Measurements from ENCODE around the gene PLBD1.
A peak's percentile ranks its signal among the peaks of the same experiment; 100 is the strongest.

The PLBD1 gene

GRCh38 chr12:14567351-14568162 is at the start of gene PLBD1:
PLBD1 (minus strand) TSS chr12:14567883; CDS start chr12:14567696, 187 bp downstream.
- DNase-seq, result no peak

- DNase-seq, result peak; percentile 8
Observed at GRCh38 chr12:14614704-14615121, 47.0 kb upstream of the PLBD1 start.

- DNase-seq, result no peak
Observed at GRCh38 chr12:14613718-14614117, 46.0 kb upstream of the PLBD1 start.

- DNase-seq, result no peak
Observed at GRCh38 chr12:14612898-14613445, 45.3 kb upstream of the PLBD1 start.

- no peak for DNase-seq
Observed at GRCh38 chr12:14612250-14612649, 44.6 kb upstream of the PLBD1 start.

GRCh38 chr12:14611640-14612203 is 44.0 kb upstream of the PLBD1 start:
- DNase-seq, result no peak

GRCh38 chr12:14607568-14607967 is 39.9 kb upstream of the PLBD1 start:
- DNase-seq, result no peak

GRCh38 chr12:14605401-14605989 is 37.8 kb upstream of the PLBD1 start:
- no peak for DNase-seq

- no peak for DNase-seq
Observed at GRCh38 chr12:14601692-14602478, 34.2 kb upstream of the PLBD1 start.

GRCh38 chr12:14597480-14597879 is 29.8 kb upstream of the PLBD1 start:
- DNase-seq, result no peak

GRCh38 chr12:14591719-14592118 is 24.0 kb upstream of the PLBD1 start:
- DNase-seq, result no peak

GRCh38 chr12:14589169-14590004 is 21.7 kb upstream of the PLBD1 start:
- no peak for DNase-seq

GRCh38 chr12:14588571-14588970 is 20.9 kb upstream of the PLBD1 start:
- DNase-seq, result no peak

- no peak for DNase-seq
Observed at GRCh38 chr12:14578646-14579045, 11.0 kb upstream of the PLBD1 start.

GRCh38 chr12:14577344-14577743 is 9.7 kb upstream of the PLBD1 start:
- peak; percentile 49 for DNase-seq

GRCh38 chr12:14576896-14577295 is 9.2 kb upstream of the PLBD1 start:
- DNase-seq, result no peak

GRCh38 chr12:14575585-14575984 is 7.9 kb upstream of the PLBD1 start:
- DNase-seq, result no peak

- no peak for DNase-seq
Observed at GRCh38 chr12:14573118-14573517, 5.4 kb upstream of the PLBD1 start.

GRCh38 chr12:14572401-14572800 is 4.7 kb upstream of the PLBD1 start:
- no peak for DNase-seq

- DNase-seq, result no peak
Observed at GRCh38 chr12:14571779-14572178, 4.1 kb upstream of the PLBD1 start.

GRCh38 chr12:14570231-14570630 is 2.5 kb upstream of the PLBD1 start:
- no peak for DNase-seq

- DNase-seq, result no peak
Observed at GRCh38 chr12:14564336-14564959, 3.2 kb downstream of the PLBD1 start.
